ENCODE data around the gene TMEM120B.

DNA sequence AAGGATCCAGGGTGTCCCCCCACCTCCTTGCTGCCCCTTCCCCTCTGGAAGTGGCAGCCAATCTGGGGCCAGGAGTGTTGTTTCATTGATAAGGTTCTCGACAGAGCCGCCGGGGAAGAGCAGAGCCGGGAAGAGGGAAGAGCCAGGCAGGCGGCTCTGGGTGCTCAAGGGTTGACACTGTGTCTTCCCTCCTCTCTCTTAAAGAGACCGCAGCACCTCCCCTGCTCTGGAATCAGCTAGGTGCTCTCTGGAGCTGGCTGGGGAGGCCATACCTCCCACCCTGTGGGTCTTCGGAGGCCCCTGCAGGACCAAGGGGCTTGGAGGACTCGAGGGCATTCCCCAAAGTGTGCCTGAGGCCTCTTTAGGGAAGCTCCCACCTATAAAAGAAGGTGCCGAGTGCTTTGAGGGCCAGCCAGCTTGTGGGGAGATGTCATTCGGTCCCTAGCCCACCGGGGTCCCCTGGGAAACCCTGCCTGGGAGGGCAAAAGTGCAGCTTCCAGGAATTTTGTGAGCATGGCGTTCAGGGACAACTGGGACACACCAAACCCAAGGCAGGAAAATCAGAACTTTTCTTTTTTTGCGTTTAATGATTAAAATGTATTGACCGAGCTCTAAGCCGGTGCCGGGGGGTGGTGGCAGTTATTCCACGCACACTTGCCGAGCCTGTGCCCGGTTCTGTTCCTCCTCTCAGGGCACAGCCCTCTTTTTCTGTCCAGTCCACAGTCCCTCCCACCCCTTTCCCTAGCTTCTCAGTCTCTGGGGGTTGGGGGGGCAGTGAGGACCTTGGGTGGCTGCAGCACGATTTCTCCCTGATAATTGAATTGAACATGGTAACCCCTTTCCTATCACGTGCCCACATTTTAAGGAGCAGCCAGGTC is 94.2 kb downstream of the TMEM120B start:
- TF ChIP-seq, protein P1, sequence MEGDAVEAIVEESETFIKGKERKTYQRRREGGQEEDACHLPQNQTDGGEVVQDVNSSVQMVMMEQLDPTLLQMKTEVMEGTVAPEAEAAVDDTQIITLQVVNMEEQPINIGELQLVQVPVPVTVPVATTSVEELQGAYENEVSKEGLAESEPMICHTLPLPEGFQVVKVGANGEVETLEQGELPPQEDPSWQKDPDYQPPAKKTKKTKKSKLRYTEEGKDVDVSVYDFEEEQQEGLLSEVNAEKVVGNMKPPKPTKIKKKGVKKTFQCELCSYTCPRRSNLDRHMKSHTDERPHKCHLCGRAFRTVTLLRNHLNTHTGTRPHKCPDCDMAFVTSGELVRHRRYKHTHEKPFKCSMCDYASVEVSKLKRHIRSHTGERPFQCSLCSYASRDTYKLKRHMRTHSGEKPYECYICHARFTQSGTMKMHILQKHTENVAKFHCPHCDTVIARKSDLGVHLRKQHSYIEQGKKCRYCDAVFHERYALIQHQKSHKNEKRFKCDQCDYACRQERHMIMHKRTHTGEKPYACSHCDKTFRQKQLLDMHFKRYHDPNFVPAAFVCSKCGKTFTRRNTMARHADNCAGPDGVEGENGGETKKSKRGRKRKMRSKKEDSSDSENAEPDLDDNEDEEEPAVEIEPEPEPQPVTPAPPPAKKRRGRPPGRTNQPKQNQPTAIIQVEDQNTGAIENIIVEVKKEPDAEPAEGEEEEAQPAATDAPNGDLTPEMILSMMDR (IDR thresholded peaks at IDR 0.05) = no peak
- peak in 1 of 2 donors; percentile 20 for TF ChIP-seq POLR2A (IDR thresholded peaks at IDR 0.05)

All from Peyer's patch (tissue), 4 donors.